Nephron (organoid): Measurements from ENCODE around the gene ZSWIM4.
"Not testable (repeated sequence)": the region's sequence is repeated elsewhere in the genome, so short reads cannot be mapped to it uniquely, and the experiment has no call there.

Source experiments
- H3K27ac Mint-ChIP-seq, 3 experiments: 2 replicates each; pipeline ENCODE4 v1.8.0; 2020; ENCODE audit warnings: mixed read lengths in 3 of 3, mild to moderate bottlenecking in 2 of 3, moderate library complexity in 1 of 3
- H3K27me3 Mint-ChIP-seq: 2 replicates; pipeline ENCODE4 v1.8.0; 2021; ENCODE audit warnings: low read depth, mild to moderate bottlenecking, moderate library complexity, mixed read lengths
- H3K36me3 Mint-ChIP-seq: 2 replicates; pipeline ENCODE4 v1.8.0; 2020; ENCODE audit warnings: low read depth, mixed read lengths
- H3K4me1 Mint-ChIP-seq: 2 replicates; pipeline ENCODE4 v1.8.0; 2020; ENCODE audit warnings: mixed read lengths
- H3K4me3 Mint-ChIP-seq, 3 experiments: 2 replicates each; pipeline ENCODE4 v1.8.0; 2020; ENCODE audit warnings: mild to moderate bottlenecking in 3 of 3, mixed read lengths in 3 of 3, moderate library complexity in 2 of 3
- H3K9me3 Mint-ChIP-seq: 2 replicates; pipeline ENCODE4 v1.8.0; 2020; ENCODE audit warnings: mixed read lengths
- TF ChIP-seq, protein P1 (sequence below), 3 experiments: fragments of 200-600 bp; sonication (generic); IDR thresholded peaks; one replicate each; pipeline ENCODE4 v1.5.0; 2021; ENCODE audit warnings: antibody characterized with exemption in 3 of 3; ENCODE audit not compliant: unreplicated experiment in 3 of 3

The ZSWIM4 gene

DNA sequence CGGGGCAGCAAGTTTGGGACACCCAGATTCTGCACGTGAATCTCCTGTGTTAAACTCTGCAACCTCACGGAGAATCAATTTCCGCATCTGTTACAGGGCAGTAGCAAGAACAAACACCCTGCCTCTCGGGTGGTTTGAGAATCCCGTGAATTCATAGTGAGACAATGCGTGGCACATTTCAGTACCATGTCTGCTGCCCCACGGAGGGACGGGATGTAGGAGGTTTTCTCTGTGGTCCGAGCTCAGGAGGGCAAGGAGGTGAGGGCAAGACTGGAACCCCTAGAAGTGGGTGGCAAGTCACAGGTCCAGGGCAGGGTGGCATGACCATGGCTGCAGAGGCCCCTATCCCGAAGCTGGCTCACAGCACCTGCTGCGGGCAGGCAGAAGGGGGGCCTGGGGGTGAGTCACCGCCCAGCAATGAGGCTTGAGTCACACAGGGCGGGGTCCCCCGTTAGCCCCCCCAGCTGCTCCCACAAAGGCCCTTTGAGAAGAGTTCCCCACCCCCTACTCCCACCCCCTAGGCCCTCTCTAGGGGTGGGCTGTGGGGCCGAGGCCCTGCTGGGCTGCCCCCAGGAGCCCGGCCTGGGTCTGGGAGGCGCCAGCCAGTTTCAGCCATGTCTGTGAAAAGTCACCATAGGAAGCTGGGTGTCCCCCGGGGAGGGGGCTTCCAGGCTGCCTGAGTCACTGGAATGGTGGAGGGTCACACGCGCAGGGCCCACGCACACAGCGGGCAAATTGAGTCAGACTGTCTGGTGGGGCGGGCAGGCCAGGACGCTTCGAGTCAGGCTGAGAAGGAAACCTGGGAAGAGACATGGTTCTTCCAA is 55.9 kb downstream of the ZSWIM4 start:
- peaks cover 4% of the 10 kb centered on the region for H3K27me3 Mint-ChIP-seq
- H3K9me3 Mint-ChIP-seq: no peaks in the 10 kb centered on the region
- H3K4me3 Mint-ChIP-seq: peak overlapping the region; percentile 31 to 73 (median 59)

DNA sequence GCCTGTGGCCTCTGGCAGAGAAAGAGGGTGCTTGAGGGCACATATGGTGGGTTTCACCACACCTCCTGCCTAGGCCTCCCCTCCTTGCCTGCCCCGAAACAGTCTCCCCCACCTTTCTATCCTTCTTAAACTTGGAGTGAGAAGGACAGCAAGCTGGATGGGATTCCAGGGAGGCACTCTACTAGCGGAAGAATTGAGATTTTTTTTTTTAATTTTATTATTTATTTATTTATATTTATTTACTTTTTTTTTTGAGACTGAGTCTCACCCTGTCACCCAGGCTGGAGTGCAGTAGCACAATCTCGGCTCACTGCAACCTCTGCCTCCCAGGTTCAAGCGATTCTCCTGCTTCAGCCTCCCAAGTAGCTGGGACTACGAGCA is 56.5 kb downstream of the ZSWIM4 start:
- H3K27ac Mint-ChIP-seq: peak overlapping the region; percentile 67 to 96 (median 93)
- not testable (repeated sequence) for H3K36me3 Mint-ChIP-seq, H3K27me3 Mint-ChIP-seq, H3K9me3 Mint-ChIP-seq, H3K4me3 Mint-ChIP-seq
- peaks cover 32% of the 10 kb centered on the region for H3K4me1 Mint-ChIP-seq

More for the DNA sequence above, 55.9 kb downstream of the ZSWIM4 start:
- TF ChIP-seq, protein P1, sequence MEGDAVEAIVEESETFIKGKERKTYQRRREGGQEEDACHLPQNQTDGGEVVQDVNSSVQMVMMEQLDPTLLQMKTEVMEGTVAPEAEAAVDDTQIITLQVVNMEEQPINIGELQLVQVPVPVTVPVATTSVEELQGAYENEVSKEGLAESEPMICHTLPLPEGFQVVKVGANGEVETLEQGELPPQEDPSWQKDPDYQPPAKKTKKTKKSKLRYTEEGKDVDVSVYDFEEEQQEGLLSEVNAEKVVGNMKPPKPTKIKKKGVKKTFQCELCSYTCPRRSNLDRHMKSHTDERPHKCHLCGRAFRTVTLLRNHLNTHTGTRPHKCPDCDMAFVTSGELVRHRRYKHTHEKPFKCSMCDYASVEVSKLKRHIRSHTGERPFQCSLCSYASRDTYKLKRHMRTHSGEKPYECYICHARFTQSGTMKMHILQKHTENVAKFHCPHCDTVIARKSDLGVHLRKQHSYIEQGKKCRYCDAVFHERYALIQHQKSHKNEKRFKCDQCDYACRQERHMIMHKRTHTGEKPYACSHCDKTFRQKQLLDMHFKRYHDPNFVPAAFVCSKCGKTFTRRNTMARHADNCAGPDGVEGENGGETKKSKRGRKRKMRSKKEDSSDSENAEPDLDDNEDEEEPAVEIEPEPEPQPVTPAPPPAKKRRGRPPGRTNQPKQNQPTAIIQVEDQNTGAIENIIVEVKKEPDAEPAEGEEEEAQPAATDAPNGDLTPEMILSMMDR (IDR thresholded peaks at IDR 0.05; ENCODE audit: unreplicated experiment in 3 of 3): no peak
- Mint-ChIP-seq H3K27ac (peak overlapping the region; percentile 81 to 97 (median 96)), H3K36me3 (no peaks in the 10 kb centered on the region), H3K4me1 (peaks cover 31% of the 10 kb centered on the region)

DNA sequence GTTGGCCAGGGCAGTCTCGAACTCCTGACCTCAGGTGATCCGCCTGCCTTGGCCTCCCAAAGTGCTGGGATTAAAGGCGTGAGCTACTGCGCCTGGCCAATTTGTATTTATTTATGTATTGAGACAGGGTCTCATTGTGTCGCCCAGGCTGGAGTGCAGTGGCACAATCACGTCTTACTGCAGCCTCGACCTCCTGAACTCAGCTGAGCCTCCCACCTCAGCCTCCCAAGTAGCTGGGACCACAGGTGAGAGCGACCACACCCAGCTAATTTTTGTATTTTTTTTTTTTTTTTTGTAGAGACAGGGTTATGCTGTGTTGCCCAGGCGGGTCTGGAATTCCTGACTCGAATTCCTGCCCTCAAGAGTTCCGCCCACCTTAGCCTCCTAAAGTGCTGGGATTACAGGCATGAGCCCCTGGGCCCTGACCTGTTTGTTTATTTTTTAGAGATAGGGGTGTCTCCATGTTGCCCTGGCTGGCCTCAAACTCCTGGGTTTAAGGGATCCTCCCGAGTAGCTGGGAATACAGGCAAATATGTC is 57.0 kb downstream of the ZSWIM4 start:
- peaks cover 29% of the 10 kb centered on the region for H3K4me1 Mint-ChIP-seq
- not testable (repeated sequence) for H3K9me3 Mint-ChIP-seq, H3K36me3 Mint-ChIP-seq

DNA sequence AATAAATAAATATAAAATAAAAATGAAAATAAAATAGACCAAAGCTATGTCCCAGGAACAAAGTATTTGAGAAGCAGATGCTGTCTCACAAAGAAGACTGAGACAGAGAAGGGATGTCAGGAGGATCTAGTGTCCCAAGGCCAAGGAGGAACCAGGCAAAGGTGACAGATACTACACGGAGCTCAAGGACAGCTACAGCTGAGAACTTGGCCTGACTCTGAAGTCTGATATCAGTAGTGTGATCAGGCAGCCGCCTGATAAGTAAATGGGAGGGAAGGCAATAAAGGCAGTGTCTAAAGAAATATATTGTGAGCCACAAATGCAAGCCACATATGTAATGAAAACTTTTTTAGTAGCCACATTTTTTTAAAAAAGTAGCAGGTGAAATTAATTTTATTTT is 61.3 kb downstream of the ZSWIM4 start:
- Mint-ChIP-seq H3K4me1 (peaks cover 15% of the 10 kb centered on the region), H3K36me3 (no peaks in the 10 kb centered on the region), H3K27ac (peak overlapping the region in 2 of 3 experiments; percentile 8 to 71), H3K4me3 (no peak overlapping the region), H3K9me3 (no peaks in the 10 kb centered on the region), H3K27me3 (no peaks in the 10 kb centered on the region)
- TF ChIP-seq, protein P1 (IDR thresholded peaks at IDR 0.05; ENCODE audit: unreplicated experiment in 3 of 3): no peak

More for the DNA sequence above, 57.0 kb downstream of the ZSWIM4 start:
- peak overlapping the region in 2 of 3 experiments; percentile 10 to 96 for H3K27ac Mint-ChIP-seq
- not testable (repeated sequence) for H3K4me3 Mint-ChIP-seq, H3K27me3 Mint-ChIP-seq

DNA sequence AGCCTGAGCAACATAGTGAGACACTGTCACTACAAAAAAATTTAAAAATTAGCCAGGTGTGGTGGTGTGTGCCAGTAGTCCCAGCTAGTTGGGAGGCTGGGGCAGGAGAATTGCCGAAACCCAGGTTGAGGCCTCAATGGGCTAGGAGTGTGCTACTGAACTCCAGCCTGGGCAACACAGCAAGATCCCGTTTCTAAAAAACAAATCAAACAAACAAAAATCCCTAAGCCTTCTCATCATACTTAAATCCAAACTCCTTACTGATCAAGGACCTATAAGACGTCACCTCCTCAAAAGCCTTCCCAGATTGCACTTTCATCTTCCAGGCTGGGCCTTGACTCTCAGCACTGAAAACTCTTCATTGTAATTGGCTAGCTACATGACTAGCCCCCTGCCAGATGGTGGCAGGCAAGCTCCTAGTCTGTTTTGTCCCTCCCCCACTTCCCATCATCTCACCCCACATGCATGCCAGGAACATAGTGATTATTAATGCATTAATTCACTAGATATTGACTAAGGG is 64.2 kb downstream of the ZSWIM4 start:
- H3K27me3 Mint-ChIP-seq: peaks cover 3% of the 10 kb centered on the region
- H3K27ac Mint-ChIP-seq: peak overlapping the region; percentile 53 to 75 (median 63)
- TF ChIP-seq, protein P1 (IDR thresholded peaks at IDR 0.05; ENCODE audit: unreplicated experiment in 3 of 3): no peak
- peak overlapping the region in 1 of 3 experiments; percentile 31 for H3K4me3 Mint-ChIP-seq
- H3K36me3 Mint-ChIP-seq: no peaks in the 10 kb centered on the region
- peaks cover 27% of the 10 kb centered on the region for H3K4me1 Mint-ChIP-seq
- H3K9me3 Mint-ChIP-seq: no peaks in the 10 kb centered on the region

DNA sequence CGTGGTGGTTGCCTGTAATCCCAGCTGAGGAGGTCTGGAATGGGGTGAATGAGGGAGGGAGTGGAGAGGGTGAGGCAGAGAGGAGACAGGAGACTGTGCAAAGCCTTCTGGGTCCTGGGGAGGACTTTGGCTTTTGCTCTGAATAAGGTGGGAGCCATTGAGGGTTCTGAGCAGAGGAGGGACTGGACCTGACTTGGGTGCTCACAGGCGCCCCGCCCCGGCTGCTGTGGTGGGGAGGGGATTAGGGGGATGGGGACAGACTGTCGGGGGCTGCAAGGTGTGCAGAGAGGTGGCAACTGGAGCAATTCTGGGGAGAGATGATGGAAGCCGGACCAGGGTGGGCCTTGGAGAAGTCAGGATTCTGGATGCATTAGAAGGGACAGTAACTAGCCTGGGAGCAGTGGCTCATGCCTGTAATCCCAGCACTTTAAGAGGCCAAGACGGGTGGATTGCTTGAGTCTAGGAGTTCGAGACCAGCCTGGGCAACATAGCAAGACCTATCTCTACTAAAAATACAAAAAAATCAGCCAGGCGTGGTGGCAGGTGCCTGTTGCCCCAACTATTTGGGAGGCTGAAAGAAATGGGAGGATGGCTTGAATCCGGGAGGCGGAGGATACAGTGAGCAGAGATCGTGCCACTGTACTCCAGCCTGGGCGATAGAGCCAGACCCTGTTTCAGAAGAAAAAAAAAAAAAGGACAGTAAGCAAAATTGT is 65.6 kb downstream of the ZSWIM4 start:
- Mint-ChIP-seq H3K36me3 (no peaks in the 10 kb centered on the region), H3K4me1 (peaks cover 31% of the 10 kb centered on the region), H3K9me3 (no peaks in the 10 kb centered on the region), H3K4me3 (peak overlapping the region; percentile 70 to 81 (median 80)), H3K27me3 (peaks cover 5% of the 10 kb centered on the region), H3K27ac (peak overlapping the region; percentile 93 to 98 (median 94))
- TF ChIP-seq, protein P1 (IDR thresholded peaks at IDR 0.05; ENCODE audit: unreplicated experiment in 3 of 3): no peak
